ENCODE data around the gene ATXN1.

ATXN1 gene

GRCh38 chr6:16352821-16353438, 408.3 kb downstream of the ATXN1 start:
- TF ChIP-seq, protein P1, sequence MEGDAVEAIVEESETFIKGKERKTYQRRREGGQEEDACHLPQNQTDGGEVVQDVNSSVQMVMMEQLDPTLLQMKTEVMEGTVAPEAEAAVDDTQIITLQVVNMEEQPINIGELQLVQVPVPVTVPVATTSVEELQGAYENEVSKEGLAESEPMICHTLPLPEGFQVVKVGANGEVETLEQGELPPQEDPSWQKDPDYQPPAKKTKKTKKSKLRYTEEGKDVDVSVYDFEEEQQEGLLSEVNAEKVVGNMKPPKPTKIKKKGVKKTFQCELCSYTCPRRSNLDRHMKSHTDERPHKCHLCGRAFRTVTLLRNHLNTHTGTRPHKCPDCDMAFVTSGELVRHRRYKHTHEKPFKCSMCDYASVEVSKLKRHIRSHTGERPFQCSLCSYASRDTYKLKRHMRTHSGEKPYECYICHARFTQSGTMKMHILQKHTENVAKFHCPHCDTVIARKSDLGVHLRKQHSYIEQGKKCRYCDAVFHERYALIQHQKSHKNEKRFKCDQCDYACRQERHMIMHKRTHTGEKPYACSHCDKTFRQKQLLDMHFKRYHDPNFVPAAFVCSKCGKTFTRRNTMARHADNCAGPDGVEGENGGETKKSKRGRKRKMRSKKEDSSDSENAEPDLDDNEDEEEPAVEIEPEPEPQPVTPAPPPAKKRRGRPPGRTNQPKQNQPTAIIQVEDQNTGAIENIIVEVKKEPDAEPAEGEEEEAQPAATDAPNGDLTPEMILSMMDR (IDR thresholded peaks at IDR 0.05; ENCODE audit: low read depth, low read length): no peak
- H3K4me3 ChIP-seq (ENCODE audit: low read depth, low read length): no peak overlapping the region

DNA sequence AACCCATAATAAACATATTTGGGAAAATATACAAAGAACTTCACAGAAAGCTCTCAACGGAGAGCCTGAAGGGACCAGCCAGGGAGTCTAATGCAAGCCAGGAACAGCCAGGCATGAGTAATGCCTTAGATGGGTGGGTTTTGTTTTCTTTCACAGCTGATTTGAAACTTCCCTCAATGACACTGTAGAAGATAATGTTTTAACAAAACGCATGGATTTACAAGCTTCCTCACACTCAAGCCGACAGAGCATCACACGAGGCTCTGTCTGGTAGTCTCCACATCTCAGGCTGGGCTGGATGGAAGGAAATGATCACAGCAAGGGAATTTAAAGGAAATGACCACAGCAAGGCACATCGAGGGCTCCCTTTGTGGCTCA, 409.0 kb downstream of the ATXN1 start:
- TF ChIP-seq, protein P1 (IDR thresholded peaks at IDR 0.05; ENCODE audit: low read depth, low read length): no peak
- H3K4me3 ChIP-seq (ENCODE audit: low read depth, low read length): no peak overlapping the region

- TF ChIP-seq, protein P1 (IDR thresholded peaks at IDR 0.05; ENCODE audit: low read depth, low read length): no peak
- H3K4me3 ChIP-seq (ENCODE audit: low read depth, low read length): no peak overlapping the region
These were observed 411.7 kb downstream of the ATXN1 start for GRCh38 chr6:16349544-16349943.

DNA sequence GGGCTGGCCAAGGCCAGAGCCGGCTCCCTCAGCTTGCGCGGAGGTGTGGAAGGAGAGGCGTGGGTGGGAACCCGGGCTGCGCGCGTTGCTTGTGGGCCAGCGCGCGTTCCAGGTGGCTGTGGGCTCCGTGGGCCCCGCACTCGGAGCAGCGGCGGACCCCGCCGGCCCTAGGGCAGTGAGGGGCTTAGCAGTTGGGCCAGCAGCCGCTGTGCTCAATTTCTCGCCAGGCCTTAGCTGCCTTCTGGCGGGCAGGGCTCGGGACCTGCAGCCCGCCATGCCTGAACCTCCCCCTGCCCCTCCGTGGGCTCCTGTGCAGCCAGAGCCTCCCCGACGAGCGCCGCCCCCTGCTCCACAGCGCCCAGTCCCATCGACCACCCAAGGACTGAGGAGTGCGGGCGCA, 414.4 kb downstream of the ATXN1 start:
- H3K4me3 ChIP-seq (ENCODE audit: low read depth, low read length): no peak overlapping the region
- TF ChIP-seq, protein P1 (IDR thresholded peaks at IDR 0.05; ENCODE audit: low read depth, low read length): no peak

DNA sequence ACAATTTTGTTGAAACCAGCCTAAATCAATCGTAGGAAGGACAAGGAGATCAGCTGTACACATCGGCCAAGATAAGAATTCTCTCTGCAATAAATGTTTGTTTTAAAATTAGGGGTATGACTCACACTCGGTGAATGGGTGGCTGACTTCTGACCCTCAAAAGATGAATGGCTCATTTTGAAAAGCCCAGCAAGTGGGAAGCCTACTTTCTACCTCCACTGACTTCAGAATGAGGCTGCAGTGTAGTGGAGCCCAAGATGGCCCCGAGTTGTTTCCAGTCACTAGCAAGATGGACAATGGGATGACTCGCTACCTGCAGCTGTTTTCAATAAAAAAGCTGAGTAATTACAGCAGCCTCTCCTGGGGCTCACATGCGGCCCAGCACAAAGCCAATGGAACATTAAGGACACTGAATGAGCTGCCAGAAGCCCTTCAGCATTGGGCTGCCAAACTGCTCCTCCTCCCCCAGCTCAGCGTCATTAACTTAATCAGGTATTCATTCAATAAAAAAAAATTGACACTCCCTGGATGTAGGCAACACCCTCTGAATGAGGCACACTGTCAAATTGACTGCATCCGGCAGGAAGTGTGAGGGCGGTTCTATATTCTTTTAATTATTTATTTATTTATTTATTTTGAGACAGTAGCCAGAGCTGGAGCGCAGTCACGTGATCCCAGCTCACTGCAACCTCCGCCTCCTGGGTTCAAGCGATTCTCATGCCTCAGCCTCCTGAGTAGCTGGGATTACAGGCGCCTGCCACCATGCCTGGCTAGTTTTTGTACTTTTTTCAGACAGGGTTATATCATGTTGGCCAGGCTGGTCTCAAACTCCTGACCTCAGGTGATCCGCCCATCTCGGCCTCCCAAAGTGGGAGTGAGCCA, 415.6 kb downstream of the ATXN1 start:
- no peak overlapping the region for H3K4me3 ChIP-seq (ENCODE audit: low read depth, low read length)
- TF ChIP-seq, protein P1 (IDR thresholded peaks at IDR 0.05; ENCODE audit: low read depth, low read length): no peak

- TF ChIP-seq, protein P1 (IDR thresholded peaks at IDR 0.05; ENCODE audit: low read depth, low read length): no peak
- H3K4me3 ChIP-seq (ENCODE audit: low read depth, low read length): no peak overlapping the region
These were observed 416.5 kb downstream of the ATXN1 start for GRCh38 chr6:16344756-16345155.

- TF ChIP-seq, protein P1 (IDR thresholded peaks at IDR 0.05; ENCODE audit: low read depth, low read length): no peak
- no peak overlapping the region for H3K4me3 ChIP-seq (ENCODE audit: low read depth, low read length)
These were observed 417.7 kb downstream of the ATXN1 start for GRCh38 chr6:16343593-16343992.
